GM19239 (cell line): Measurements from ENCODE around the gene MAP3K15.

Source experiments
- DNase-seq: peaks from one replicate; pipeline ENCODE4 v3.0.0; 2011; ENCODE audit warnings: low spot score; ENCODE audit not compliant: insufficient read length
- FAIRE-seq: peaks from 2 replicates; lab custom pipeline; 2011; peaks lifted over from hg19 to GRCh38; lab: Jason Lieb, UNC

MAP3K15 gene, protein sequence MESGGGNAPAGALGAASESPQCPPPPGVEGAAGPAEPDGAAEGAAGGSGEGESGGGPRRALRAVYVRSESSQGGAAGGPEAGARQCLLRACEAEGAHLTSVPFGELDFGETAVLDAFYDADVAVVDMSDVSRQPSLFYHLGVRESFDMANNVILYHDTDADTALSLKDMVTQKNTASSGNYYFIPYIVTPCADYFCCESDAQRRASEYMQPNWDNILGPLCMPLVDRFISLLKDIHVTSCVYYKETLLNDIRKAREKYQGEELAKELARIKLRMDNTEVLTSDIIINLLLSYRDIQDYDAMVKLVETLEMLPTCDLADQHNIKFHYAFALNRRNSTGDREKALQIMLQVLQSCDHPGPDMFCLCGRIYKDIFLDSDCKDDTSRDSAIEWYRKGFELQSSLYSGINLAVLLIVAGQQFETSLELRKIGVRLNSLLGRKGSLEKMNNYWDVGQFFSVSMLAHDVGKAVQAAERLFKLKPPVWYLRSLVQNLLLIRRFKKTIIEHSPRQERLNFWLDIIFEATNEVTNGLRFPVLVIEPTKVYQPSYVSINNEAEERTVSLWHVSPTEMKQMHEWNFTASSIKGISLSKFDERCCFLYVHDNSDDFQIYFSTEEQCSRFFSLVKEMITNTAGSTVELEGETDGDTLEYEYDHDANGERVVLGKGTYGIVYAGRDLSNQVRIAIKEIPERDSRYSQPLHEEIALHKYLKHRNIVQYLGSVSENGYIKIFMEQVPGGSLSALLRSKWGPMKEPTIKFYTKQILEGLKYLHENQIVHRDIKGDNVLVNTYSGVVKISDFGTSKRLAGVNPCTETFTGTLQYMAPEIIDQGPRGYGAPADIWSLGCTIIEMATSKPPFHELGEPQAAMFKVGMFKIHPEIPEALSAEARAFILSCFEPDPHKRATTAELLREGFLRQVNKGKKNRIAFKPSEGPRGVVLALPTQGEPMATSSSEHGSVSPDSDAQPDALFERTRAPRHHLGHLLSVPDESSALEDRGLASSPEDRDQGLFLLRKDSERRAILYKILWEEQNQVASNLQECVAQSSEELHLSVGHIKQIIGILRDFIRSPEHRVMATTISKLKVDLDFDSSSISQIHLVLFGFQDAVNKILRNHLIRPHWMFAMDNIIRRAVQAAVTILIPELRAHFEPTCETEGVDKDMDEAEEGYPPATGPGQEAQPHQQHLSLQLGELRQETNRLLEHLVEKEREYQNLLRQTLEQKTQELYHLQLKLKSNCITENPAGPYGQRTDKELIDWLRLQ (N-terminal part only)

GRCh38 chrX:19514791-19515614 lies at the start of gene MAP3K15:
Gene MAP3K15 (minus strand): TSS chrX:19515508. CDS start chrX:19515261, 247 bp downstream.
- FAIRE-seq (no peak), DNase-seq (peak; percentile 12)

DNA sequence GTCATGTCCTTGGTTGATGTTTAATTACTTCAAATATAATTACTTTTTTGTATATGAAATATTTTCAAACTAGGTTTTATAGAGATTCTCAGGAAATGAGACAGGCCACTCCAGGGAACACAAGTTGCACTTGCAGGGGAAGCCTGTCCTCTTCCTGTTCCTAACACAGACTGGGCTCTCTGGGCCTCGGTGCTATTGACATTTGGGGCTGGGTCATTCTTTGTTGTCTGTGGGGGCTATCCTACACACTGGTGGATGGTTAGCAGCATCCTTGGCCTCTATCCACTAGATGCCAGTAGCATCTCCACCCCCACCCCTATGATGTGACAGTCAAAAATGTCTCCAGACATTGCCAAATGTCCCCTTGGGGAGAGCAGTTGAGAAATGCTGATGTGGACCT lies 49.3 kb upstream of the MAP3K15 start:
- FAIRE-seq = peak; percentile 69
- DNase-seq = no peak

DNA sequence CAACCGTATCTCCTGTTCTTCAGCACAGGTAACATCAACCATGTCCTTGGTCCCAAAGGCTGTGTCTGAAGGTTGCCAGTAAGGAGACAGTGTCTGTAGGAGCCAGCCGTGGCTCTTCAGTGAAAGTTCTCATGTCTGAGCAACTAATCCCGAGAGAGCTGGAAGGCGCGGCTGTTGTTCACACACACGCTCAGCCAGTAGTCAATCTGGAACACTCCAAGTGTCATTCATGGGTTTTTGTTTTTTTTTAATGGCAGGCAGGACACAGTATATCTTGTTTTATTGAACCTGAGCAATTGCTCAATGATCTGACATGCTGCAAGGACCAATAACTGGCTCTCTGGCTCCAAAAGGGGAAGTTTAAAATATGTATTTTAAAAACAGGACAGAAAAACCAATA lies 48.4 kb upstream of the MAP3K15 start:
- no peak for FAIRE-seq
- no peak for DNase-seq

DNA sequence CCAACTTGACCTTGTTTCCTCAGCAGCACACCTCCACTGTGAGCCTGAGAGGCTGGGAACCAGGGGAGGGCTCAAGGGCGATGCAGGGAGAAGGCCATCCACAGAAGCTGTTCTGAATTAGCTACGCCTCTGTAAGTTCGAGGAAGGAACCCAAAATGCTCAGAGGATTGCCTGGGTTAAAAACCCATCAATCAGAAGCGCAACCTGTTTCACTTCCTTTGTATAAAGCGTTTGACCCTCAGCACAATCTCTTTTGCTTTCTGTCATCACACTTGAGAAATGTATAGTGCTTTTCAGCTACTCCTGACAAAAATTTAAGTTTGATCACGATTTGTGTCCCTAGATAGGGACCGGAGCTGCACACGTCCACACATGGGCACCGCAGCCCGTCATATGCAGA lies 48.0 kb upstream of the MAP3K15 start:
- FAIRE-seq (no peak), DNase-seq (no peak)

- DNase-seq (no peak), FAIRE-seq (peak; percentile 51)
Observed at GRCh38 chrX:19560611-19561010, 45.3 kb upstream of the MAP3K15 start.

DNA sequence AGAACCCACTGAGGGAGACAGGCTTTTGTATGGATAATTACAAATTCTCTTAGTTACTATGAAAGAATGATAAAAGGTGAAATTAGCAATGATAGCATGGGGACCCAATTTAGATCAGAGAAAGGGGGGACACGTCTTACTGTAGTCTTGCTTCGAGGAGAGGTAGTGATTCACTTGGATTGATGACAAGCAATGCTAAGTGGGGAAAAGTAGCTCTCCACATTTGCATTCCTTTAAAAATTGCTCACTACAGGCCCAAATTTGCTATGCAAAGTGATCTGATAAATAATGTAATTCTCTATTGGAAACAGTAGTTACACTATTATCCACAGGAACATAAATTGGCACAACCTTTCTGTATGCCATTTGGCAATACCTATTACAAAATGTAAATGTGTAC lies 42.5 kb upstream of the MAP3K15 start:
- peak; percentile 28 for FAIRE-seq

DNA sequence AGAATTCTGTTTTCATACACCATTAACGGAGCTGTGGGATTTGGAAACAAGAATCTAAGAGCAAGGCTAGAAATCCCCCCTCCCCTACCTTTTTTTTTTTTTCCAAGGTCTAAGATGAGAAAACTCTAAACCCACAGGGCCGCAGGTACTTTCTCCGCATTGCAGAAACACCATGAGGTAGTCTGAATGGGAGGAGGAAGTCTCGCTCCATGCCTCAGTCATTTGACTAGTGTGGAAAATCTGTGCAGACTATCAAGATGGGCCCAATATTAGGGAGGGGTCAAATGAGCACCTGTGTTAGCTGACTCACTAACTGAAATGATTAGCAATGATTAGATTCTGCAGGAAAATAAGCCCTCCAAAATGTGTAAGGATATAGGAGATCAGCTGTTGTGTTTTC lies 40.9 kb upstream of the MAP3K15 start:
- DNase-seq (no peak), FAIRE-seq (peak; percentile 21)

More for the DNA sequence above, 42.5 kb upstream of the MAP3K15 start:
- no peak for DNase-seq

GRCh38 chrX:19555683-19556082 lies 40.4 kb upstream of the MAP3K15 start:
- FAIRE-seq = no peak
- no peak for DNase-seq

DNA sequence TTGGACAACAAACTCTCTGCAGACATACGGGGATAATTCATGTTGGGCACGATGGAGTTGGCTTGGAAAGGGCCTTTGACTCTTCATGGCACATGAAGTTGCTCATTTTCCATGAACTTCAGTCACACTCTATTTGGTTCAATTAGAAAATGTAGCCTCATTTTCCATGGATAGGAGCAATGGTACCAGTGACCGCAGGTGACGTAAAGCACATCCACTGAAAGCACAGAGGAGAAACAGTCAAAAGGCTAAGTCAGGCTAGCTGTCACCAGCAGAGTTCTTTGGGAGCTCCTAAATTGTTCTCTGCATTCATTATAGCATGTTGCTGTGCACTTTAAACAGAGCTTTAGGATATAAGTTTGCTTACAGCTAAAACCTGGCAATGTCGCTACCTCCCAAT lies 39.9 kb upstream of the MAP3K15 start:
- DNase-seq (no peak), FAIRE-seq (no peak)

DNA sequence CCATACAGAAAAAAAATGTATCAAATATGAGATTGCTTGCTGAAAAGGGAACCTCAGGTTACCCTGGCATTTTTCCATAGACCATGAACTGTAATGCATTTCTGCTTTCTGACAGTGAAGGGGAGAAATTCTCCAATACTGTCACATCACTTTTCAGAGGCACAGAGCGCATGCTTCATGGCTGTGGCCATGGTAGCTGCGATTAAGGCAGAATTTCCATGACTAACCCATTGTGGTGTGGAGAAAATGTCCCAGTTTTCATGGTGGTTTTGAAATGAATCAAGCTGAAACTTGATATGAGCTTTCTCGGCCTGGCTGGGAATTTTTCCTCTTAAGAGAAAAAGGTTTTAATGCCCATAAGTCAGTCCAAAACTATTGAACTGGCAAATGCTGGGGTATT lies 39.5 kb upstream of the MAP3K15 start:
- DNase-seq (no peak), FAIRE-seq (peak; percentile 11)

DNA sequence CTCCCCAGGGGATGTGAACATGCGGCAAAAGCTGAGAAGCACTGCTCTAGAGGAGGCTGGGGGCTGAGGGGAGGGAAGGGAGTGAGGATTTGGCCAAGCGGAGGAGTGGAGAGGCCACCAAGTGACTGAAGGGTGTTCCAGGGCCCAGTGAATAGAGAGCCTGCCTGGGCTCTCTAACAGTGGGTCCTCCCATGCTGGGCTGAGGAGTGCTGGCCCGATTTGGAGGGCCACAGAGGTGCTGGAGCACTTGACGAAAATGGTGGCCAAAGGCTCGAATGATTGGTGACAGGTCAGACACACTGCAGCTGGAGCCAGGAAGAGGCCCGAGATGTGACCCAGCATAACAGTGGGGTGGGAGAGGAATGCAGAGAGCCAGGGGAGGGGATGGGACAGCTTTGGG lies 37.5 kb upstream of the MAP3K15 start:
- FAIRE-seq (no peak), DNase-seq (no peak)

DNA sequence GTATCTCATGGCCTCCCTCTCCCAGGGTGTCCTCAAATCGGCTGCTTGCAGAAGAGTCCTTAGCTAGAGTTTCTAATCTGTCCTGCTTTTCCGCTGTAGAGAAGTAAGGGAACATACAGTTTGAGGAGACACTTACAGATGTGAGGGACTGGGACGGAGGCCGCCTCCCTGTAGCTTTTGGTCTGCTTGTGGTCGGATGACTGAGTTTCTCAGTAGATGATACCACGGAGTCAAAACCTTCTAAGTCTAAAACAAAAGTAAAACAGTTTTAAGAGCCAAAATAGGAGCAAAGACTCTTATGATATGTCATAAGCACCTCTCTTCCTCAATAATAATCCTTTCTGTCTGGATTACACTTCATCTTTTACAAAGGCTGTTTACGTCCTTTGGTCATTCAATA lies 34.5 kb upstream of the MAP3K15 start:
- FAIRE-seq = peak; percentile 42
- DNase-seq = no peak

- no peak for DNase-seq
- no peak for FAIRE-seq
Observed at GRCh38 chrX:19548934-19549333, 33.6 kb upstream of the MAP3K15 start.

DNA sequence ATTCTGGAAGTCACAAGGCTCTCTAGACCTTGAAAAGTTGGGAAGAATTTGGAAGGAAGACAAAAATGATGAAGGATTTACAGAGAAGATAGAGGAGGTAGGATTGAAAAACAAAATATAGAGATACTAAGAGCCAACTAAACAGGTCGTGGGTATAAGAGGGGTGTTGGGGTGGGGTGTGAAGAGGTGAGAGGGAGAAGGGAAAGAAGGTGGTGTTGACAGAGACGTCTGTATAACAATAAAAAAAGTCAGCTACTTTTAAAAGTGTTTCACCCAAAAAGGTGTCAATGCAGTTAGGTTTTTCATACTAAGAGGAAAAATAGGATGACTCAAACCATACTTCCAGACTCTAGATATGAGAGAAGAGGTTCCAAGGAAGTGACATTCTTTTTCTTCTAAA lies 33.0 kb upstream of the MAP3K15 start:
- no peak for DNase-seq
- no peak for FAIRE-seq

DNA sequence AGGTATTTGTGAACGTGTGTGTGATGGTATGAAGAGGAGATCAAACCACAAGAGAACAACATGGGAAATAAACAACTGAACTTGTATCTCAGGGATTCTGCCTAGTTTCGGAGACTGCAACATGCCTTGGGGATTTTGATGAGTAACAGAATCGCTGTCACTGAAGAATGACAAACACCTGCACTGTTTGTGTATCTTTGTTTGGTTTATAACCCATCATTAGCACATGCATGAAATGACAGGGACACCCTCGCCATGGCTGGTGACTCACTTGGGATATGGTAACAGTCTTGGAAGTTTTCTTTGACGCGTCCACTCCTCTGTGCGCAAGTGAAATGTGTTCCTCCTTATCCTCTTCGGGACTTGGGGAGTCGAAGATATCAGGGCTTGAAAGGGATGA lies 30.3 kb upstream of the MAP3K15 start:
- FAIRE-seq = no peak
- no peak for DNase-seq

- FAIRE-seq = peak; percentile 93
- DNase-seq = peak; percentile 20
Observed at GRCh38 chrX:19544693-19545305, 29.5 kb upstream of the MAP3K15 start.

DNA sequence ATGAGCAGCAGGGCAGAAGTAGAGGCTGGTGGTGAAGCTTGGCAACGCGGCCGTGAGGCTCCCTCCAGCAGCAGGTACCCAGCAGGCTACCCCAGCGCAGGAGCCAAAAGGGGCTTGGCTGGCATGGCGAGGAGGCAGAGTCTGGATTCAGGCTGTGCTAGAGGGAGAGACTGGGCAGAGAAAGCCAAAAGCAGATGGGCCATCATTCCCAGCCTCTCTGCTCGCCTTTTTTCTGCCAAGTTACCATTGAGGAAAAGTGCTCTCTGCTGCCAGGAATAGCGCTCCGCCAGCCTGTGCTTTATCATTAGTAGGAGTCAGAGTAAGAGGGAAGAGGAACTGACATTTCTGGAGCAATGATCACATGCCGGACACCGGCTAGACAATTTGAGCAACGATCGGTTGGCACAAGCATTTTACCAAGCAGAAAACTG lies 28.7 kb upstream of the MAP3K15 start:
- no peak for DNase-seq
- FAIRE-seq = no peak

GRCh38 chrX:19543020-19543715 lies 27.9 kb upstream of the MAP3K15 start:
- no peak for DNase-seq
- FAIRE-seq = no peak

GRCh38 chrX:19541931-19542330 lies 26.6 kb upstream of the MAP3K15 start:
- DNase-seq (no peak), FAIRE-seq (no peak)
